ENCODE results near the gene ABCC9. TPM values are rescaled to one million over a fixed set of nuclear protein-coding genes. Genes with fewer than 3 reads are reported as not detected.

ABCC9 gene
- total and polyA plus RNA-seq, 2 experiments from 2014 or later: 12.7 to 44.3 TPM

DNA sequence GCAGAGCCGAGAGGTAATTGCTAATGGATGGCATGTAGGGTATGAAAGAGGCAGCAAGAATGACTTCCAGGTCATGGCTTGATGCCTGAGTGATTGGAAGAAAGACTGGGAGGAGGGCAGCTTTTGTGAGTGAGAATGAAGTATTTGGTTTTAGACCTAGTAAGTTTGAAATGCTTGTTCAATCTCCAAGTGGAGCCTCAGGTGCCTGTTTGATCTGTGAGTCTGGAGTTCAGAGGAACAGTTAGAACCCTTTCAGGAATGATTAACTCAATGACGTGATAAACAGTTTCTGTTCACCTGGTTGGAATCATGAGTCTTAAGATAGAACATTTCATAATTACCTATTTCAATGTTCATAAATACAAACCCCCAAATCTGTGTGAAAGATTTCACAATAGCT is 177.2 kb downstream of the ABCC9 start:
- Histone ChIP-seq H3F3A (ENCODE audit: insufficient read depth) (peaks cover 4% of the 10 kb centered on the region; the same call in 1 of the 2 replicates), H3K27ac (no peak overlapping the region), H3K36me3 (ENCODE audit: low read depth) (0 out of 2 replicates have a peak, but pooled peaks cover 5% of the 10 kb centered on the region), H3K9ac (no peak overlapping the region), H3K4me1 (ENCODE audit: insufficient read depth) (peaks cover 6% of the 10 kb centered on the region), H3K27me3 (replicated peaks; ENCODE audit: insufficient read depth) (no peaks in the 10 kb centered on the region), H3K79me2 (ENCODE audit: insufficient read depth) (no peaks in the 10 kb centered on the region), H3K9me2 (ENCODE audit: insufficient read depth) (no peaks in the 10 kb centered on the region), H3K4me2 (ENCODE audit: unreplicated experiment) (no peak overlapping the region), H3K4me3 (no peak overlapping the region), H2AFZ (no peak overlapping the region), H3K9me3 (ENCODE audit: low read depth) (no peaks in the 10 kb centered on the region), H4K20me1 (ENCODE audit: insufficient read depth) (no peaks in the 10 kb centered on the region)
- DNase-seq: no peak
- in situ Hi-C loops (cut with MboI): no loop called here
- 87 to 90% methylated on average over 2 of the region's 2 CpGs for WGBS, 2 experiments (ENCODE audit: low coverage in 1 of 2, low lambda C conversion rate in 2 of 2, missing lambda C conversion rate in 2 of 2)
- TF ChIP-seq EZH2 (IDR thresholded peaks at IDR 0.05; ENCODE audit: insufficient read depth, poor library complexity, severe bottlenecking) (no peak), EZH2phosphoT487 (IDR thresholded peaks at IDR 0.05; ENCODE audit: insufficient read depth, low read depth) (no peak)

DNA sequence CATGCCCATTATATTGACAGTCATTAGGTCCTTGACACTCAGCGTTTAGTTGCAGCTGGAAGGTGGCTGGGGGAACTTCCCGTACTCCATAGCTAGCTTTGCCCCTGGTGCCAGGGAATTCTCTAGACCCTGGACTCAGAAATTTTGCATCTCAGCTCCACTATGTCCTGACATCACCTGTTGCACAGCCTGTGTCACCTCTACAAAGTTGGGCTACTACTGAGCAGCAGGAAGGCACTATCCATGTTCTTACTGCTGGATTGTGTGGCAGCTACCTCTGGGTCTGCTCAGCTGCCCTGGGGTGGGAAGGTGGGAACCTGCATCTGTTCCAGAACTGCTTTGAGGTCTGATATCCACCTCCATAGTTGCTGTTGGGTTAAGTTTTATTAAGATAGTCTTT is 177.7 kb downstream of the ABCC9 start:
- no peaks in the 10 kb centered on the region for H3F3A ChIP-seq (ENCODE audit: insufficient read depth)
- no peak overlapping the region for H2AFZ ChIP-seq
- no peak for DNase-seq
- no peaks in the 10 kb centered on the region for H3K27me3 ChIP-seq (replicated peaks; ENCODE audit: insufficient read depth)
- no peaks in the 10 kb centered on the region for H3K79me2 ChIP-seq (ENCODE audit: insufficient read depth)
- H4K20me1 ChIP-seq (ENCODE audit: insufficient read depth): no peaks in the 10 kb centered on the region
- H3K4me1 ChIP-seq (ENCODE audit: insufficient read depth): peaks cover under 1% of the 10 kb centered on the region; the same call in 1 of the 2 replicates
- no peaks in the 10 kb centered on the region for H3K9me3 ChIP-seq (ENCODE audit: low read depth)
- H3K4me2 ChIP-seq (ENCODE audit: unreplicated experiment): no peak overlapping the region
- H3K36me3 ChIP-seq (ENCODE audit: low read depth): 0 out of 2 replicates have a peak, but pooled peaks cover 5% of the 10 kb centered on the region
- TF ChIP-seq EZH2 (IDR thresholded peaks at IDR 0.05; ENCODE audit: insufficient read depth, poor library complexity, severe bottlenecking) (no peak), EZH2phosphoT487 (IDR thresholded peaks at IDR 0.05; ENCODE audit: insufficient read depth, low read depth) (no peak)
- H3K9ac ChIP-seq: no peak overlapping the region
- WGBS, 2 experiments (ENCODE audit: low coverage in 1 of 2, low lambda C conversion rate in 2 of 2, missing lambda C conversion rate in 2 of 2): 95 to 97% methylated on average over 2 of the region's 2 CpGs
- H3K9me2 ChIP-seq (ENCODE audit: insufficient read depth): no peaks in the 10 kb centered on the region
- H3K4me3 ChIP-seq: no peak overlapping the region
- H3K27ac ChIP-seq: no peak overlapping the region
- in situ Hi-C loops (cut with MboI): no loop called here

- no peaks in the 10 kb centered on the region for H3K36me3 ChIP-seq (ENCODE audit: low read depth)
- TF ChIP-seq EZH2phosphoT487 (IDR thresholded peaks at IDR 0.05; ENCODE audit: insufficient read depth, low read depth) (no peak), EZH2 (IDR thresholded peaks at IDR 0.05; ENCODE audit: insufficient read depth, poor library complexity, severe bottlenecking) (no peak)
- WGBS, 2 experiments (ENCODE audit: low coverage in 1 of 2, low lambda C conversion rate in 2 of 2, missing lambda C conversion rate in 2 of 2): 88 to 94% methylated on average over 5 of the region's 5 CpGs
These were observed 181.5 kb downstream of the ABCC9 start for GRCh38 chr12:21759737-21760136.

DNA sequence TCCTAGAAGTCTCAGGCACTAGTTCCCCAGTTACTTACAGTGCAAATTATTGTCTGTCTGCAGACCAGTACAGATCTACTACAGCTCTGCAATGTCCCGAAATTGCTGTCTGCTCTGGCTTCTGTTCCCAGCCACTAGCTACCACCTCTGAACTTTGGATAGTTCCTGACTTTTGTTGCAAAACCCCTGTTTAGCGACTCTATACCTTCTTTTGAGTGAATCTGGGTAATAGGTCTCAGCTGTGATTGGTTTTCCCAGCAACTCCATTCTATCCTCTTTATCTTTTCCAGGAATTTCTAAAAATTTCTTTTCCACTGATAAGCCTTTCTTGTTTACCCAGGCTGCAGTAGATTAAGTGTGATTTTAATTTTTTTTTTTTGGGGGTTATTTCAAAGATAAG is 183.5 kb downstream of the ABCC9 start:
- Histone ChIP-seq H3K36me3 (ENCODE audit: low read depth) (no peaks in the 10 kb centered on the region), H3K4me3 (no peak overlapping the region), H4K20me1 (ENCODE audit: insufficient read depth) (no peaks in the 10 kb centered on the region), H3F3A (ENCODE audit: insufficient read depth) (no peaks in the 10 kb centered on the region), H3K27me3 (replicated peaks; ENCODE audit: insufficient read depth) (no peaks in the 10 kb centered on the region), H3K9me2 (ENCODE audit: insufficient read depth) (no peaks in the 10 kb centered on the region), H2AFZ (no peak overlapping the region), H3K27ac (no peak overlapping the region), H3K9ac (no peak overlapping the region), H3K4me2 (ENCODE audit: unreplicated experiment) (no peak overlapping the region), H3K79me2 (ENCODE audit: insufficient read depth) (no peaks in the 10 kb centered on the region), H3K9me3 (ENCODE audit: low read depth) (no peaks in the 10 kb centered on the region), H3K4me1 (ENCODE audit: insufficient read depth) (no peaks in the 10 kb centered on the region)
- no peak for DNase-seq
- no peak for TF ChIP-seq EZH2 (IDR thresholded peaks at IDR 0.05; ENCODE audit: insufficient read depth, poor library complexity, severe bottlenecking)
- TF ChIP-seq EZH2phosphoT487 (IDR thresholded peaks at IDR 0.05; ENCODE audit: insufficient read depth, low read depth): no peak
- in situ Hi-C loops (cut with MboI): no loop called here
- WGBS, 2 experiments (ENCODE audit: low coverage in 1 of 2, low lambda C conversion rate in 2 of 2, missing lambda C conversion rate in 2 of 2): 35 to 37% methylated on average over 2 of the region's 2 CpGs

More at GRCh38 chr12:21759737-21760136, 181.5 kb downstream of the ABCC9 start:
- no peak overlapping the region for H3K27ac ChIP-seq
- no peaks in the 10 kb centered on the region for H4K20me1 ChIP-seq (ENCODE audit: insufficient read depth)
- no peaks in the 10 kb centered on the region for H3K27me3 ChIP-seq (replicated peaks; ENCODE audit: insufficient read depth)
- H3F3A ChIP-seq (ENCODE audit: insufficient read depth): no peaks in the 10 kb centered on the region
- H3K4me3 ChIP-seq: no peak overlapping the region
- no peaks in the 10 kb centered on the region for H3K79me2 ChIP-seq (ENCODE audit: insufficient read depth)
- in situ Hi-C loops (cut with MboI): no loop called here
- H3K9me2 ChIP-seq (ENCODE audit: insufficient read depth): no peaks in the 10 kb centered on the region
- no peak overlapping the region for H3K9ac ChIP-seq
- H2AFZ ChIP-seq: no peak overlapping the region
- DNase-seq: no peak
- H3K4me2 ChIP-seq (ENCODE audit: unreplicated experiment): no peak overlapping the region
- H3K9me3 ChIP-seq (ENCODE audit: low read depth): no peaks in the 10 kb centered on the region
- H3K4me1 ChIP-seq (ENCODE audit: insufficient read depth): no peaks in the 10 kb centered on the region

- in situ Hi-C loops (cut with MboI): no loop called here
- WGBS, 2 experiments (ENCODE audit: low coverage in 1 of 2, low lambda C conversion rate in 2 of 2, missing lambda C conversion rate in 2 of 2): 96% methylated on average over 4 of the region's 4 CpGs
- H3K4me1 ChIP-seq (ENCODE audit: insufficient read depth): no peaks in the 10 kb centered on the region
- no peak overlapping the region for H3K9ac ChIP-seq
- no peak overlapping the region for H3K27ac ChIP-seq
- H3K4me2 ChIP-seq (ENCODE audit: unreplicated experiment): no peak overlapping the region
- no peak for DNase-seq
- H3K27me3 ChIP-seq (replicated peaks; ENCODE audit: insufficient read depth): no peaks in the 10 kb centered on the region
- no peaks in the 10 kb centered on the region for H3K9me2 ChIP-seq (ENCODE audit: insufficient read depth)
- H3K4me3 ChIP-seq: no peak overlapping the region
- no peaks in the 10 kb centered on the region for H3K36me3 ChIP-seq (ENCODE audit: low read depth)
- no peaks in the 10 kb centered on the region for H3K79me2 ChIP-seq (ENCODE audit: insufficient read depth)
- no peak overlapping the region for H2AFZ ChIP-seq
- H4K20me1 ChIP-seq (ENCODE audit: insufficient read depth): no peaks in the 10 kb centered on the region
- H3K9me3 ChIP-seq (ENCODE audit: low read depth): no peaks in the 10 kb centered on the region
- no peaks in the 10 kb centered on the region for H3F3A ChIP-seq (ENCODE audit: insufficient read depth)
- TF ChIP-seq EZH2phosphoT487 (IDR thresholded peaks at IDR 0.05; ENCODE audit: insufficient read depth, low read depth) (no peak), EZH2 (IDR thresholded peaks at IDR 0.05; ENCODE audit: insufficient read depth, poor library complexity, severe bottlenecking) (no peak)
These were observed 184.5 kb downstream of the ABCC9 start for GRCh38 chr12:21756699-21757098.

Data from GM23248 (cell line).